NCI-H748 (cell line): ENCODE results near the gene ATXN1.

Experiments used
- DNase-seq: peaks from one replicate; lab custom pipeline; 2025; ENCODE audit not compliant: unreplicated experiment; lab: John Stamatoyannopoulos, UW

Gene ATXN1

GRCh38 chr6:16326971-16327776 is 434.1 kb downstream of the ATXN1 start:
- no peak for DNase-seq

DNA sequence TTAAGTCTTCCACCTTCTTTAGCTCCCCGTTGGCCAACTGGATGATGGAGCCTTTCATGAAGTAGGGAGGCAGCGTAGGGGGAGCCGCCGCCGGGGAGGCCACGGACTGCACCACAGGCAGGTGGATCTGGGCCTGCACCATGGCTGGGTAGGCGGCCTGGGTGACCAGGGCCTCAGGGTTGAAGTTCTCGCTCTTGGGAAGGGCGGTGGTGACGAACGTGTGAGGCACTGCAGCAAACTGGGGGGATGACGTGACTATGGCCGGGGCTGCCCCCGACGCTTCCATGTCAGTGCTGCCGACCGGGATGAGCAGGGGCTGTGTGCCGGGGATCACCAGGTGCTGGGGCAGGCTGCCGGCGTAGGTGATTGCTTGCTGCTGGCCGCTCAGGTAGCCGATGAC is 434.7 kb downstream of the ATXN1 start:
- DNase-seq, result no peak

DNA sequence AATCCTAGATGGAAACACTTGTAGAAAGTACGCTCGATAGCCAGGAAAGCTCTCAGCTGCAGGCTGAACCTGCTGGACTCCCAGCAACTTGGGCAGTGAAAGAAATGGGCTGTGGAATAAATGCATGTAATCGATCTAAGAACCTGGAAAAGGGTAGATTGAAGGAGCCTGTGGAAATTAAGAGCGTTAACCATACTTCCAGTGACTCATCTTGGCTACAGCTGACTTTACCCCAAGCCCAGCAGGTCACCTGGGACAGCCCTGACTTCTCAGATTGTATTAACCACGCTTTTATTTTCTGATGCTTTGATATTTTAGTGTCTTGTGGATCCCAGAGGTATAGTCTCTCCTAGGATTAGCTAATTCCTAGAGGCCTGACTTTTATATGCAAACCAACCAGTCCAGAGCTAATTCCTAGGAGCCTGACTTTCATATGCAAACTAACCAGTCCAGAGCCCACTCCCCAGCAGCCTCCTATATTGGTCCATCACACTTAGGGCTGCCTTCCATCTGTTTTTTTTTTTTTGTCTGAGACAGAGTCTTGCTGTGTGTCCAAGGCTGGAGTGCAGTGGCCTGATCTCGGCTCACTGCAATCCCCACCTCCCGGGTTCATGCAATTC is 436.5 kb downstream of the ATXN1 start:
- DNase-seq, result no peak

GRCh38 chr6:16324184-16324583 is 437.1 kb downstream of the ATXN1 start:
- DNase-seq, result no peak

DNA sequence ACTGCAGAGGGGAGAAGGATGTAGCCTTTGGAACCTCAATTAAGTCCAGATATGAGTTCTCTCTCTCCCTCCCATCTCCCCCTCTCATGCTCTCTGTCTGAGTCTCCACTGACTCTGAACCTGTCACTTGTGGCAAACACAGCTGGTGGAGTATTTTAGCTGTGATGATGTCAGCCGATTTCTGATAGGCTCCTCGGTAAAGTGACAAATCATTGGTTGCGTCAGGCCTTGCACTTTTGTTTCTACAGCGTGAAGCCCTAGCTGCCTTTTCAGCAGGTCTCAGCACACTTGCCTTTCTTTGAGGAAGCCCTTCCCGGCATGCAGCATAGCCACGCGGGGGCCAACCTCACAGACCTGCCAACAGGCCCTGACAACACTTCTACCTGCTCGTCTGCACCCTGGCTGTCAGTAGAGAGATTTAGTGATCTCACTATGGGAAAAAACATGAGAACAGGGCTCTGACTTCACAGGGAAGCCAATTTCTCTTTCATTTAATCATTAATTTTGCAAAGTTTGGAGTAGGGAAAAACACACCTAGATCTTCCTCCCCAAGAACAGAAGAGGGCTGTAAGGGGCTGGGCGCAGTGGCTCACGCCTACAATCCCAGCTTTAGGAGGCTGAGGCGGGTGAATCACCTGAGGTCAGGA is 438.5 kb downstream of the ATXN1 start:
- DNase-seq, result peak; percentile 50

GRCh38 chr6:16321826-16322225 is 439.4 kb downstream of the ATXN1 start:
- DNase-seq, result no peak

DNA sequence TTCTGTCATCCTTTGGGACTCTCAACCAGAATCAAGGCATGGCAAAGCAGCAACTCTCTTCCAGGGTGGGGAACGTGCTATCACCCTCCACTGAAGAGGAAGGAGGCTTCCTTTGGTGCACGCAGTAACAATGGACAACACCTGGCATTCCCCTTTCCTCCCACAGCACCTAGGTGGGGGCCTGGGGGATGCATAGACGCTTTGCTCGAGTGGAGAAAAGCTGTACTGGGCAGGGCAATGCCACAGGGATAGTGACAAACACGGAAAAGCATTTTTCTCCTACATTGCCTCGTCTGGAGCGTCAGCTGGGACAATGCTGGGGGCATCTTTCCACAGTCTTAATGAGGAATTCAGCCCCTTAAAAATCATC is 439.9 kb downstream of the ATXN1 start:
- no peak for DNase-seq

- no peak for DNase-seq
Measured at GRCh38 chr6:16320533-16321340, 440.5 kb downstream of the ATXN1 start.

- no peak for DNase-seq
Measured at GRCh38 chr6:16319813-16320532, 441.3 kb downstream of the ATXN1 start.

DNA sequence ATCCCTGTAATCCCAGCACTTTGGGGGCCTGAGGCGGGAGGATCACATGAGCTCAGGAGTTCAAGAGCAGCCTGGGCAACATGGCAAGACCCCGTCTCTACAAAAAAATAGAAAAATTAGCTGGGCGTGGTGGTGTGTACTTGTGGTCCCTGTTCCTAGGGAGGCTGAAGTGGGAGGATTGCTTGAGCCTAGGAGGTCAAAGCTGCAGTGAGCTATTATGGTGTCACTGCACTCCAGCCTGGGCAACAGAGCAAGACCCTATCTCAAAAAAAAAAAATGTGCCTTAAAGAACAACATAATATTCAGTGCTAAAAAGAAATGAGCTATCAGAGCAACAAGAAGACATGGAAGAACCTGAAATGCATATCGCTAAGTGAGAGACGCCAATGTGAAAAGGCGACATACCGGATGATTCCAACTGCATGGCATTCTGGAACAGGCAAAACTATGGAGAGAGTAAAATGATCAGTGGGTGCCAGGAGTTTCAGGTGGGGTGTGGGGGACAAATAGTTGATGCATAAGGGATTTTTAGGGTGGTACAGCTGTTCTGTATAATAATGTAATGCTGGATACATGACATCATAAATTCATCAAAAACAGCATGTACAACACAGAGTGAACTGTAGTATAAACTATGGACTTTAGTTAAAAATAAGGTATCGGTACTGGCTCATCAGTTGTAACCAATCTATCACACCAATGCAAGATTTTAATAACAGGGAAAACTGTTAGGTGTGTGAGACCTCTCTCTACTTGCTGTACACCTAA is 442.1 kb downstream of the ATXN1 start:
- no peak for DNase-seq

DNA sequence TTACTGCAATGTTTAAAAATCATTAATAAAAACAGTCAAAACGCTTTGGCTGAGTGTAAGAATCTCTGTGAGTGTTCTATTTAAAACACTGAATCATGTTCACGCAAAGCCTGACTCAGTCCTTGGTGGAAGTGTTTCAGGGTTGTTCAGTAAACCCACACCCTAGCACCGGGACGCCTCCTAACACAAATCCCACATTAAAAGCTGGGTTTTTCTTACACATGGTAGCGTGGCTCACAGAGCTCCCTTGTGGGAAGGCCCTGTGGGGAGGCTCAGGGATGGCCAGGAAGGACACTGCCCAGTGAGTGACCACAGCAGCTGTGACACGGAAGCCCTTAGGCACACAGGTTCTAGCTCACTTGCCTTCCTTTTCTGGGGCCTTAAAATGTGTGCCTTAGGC is 442.7 kb downstream of the ATXN1 start:
- no peak for DNase-seq

DNA sequence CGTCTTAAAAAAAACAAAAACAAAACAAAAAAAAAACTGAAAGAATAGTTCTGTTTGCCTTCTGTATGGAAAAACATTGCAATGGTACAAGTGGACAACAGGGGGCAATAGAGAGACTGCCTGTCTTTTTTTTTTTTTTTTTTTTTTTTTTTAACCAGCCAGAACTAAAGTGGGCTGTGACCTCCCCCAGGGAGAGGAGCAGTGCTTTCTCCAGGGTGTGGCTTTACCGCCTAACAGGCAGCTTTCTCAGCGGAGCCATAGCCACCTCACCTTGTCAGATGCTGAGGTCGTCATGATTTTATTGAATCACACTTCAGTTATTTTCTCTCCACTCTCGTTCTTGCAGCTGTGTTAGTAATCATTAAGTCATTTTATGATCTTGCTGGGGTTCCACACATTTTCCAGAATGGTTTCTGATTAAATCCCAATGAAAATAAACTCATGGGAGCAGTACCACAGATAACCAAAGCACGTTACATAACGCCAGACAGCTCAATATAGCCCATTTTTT is 444.5 kb downstream of the ATXN1 start:
- peak; percentile 81 for DNase-seq

GRCh38 chr6:16314296-16314695 is 447.0 kb downstream of the ATXN1 start:
- DNase-seq, result no peak

DNA sequence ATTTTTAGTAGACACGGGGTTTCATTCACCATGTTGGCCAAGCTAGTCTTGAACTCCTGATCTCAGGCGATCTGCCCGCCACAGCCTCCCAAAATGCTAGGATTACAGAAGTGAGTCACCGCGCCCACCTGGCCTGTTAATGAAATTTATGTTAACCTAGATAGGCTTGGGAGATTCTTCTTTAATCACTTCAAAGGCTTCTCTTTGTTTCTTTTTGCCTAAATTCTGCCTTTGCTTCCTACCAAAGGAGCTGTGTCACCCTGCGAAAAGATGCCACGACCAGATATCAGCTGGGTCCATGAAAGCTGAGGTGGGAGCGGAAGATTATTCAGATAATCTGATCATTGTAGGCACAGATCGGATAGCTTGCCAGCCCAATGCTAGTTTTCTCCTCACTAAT is 447.5 kb downstream of the ATXN1 start:
- no peak for DNase-seq

DNA sequence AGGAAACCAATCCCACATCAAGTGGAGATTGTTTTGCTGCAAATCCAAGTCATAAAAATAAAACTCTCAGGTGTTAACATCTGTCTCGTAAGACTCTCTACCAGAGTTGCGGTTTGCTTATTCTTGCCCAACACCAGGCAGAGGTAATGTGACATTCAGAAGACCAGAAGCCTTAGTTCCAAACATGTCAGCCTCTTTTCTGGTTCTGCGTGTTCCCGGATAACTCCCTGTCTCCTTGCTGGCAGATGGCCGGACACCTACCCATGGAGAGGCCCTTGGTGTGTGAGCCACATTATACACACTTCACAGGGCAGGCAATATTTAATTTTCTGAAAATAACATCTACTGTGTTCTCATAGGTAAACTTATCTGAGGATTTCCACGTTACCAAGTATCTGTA is 449.5 kb downstream of the ATXN1 start:
- DNase-seq, result no peak

DNA sequence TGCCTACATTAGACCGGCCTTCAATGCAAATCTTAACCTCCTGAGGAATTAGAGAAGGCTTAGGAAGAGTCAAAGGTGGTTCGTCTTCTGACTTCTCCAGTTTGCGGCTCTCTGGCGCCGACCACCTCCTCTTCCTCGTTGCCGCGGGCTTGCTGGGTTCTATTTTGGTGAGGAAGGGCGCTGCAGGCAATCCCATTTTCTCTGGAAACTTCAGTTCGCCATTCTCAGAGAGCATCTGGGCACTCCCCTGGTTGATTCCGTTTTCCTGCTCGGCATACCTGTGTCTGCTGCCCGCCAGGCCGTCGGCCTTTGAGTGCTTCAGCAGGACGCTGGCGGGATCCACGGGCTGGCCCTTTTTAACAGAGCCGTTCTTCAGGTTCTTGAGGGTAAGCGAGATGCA is 454.9 kb downstream of the ATXN1 start:
- DNase-seq, result no peak

DNA sequence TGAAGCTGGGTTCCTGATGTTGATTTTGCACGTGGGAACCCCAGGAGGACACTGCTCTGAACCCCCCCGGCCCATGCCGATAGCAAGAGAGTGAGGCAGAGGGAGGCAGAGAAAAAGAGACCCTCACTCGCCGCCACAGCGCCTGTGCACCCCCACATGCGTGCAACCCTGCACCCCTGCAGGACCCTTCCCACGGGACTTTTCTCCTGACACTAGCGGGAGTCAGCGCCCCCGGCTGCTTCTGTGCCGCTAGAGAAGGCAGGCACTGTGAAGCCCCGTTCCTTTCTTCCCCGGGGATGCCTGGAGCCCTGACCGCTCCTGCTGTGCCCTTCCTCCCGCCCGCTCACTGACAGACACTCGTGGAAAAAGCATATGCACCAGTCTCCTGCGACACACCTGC is 455.5 kb downstream of the ATXN1 start:
- DNase-seq, result no peak

- no peak for DNase-seq
Measured at GRCh38 chr6:16305246-16305725, 456.0 kb downstream of the ATXN1 start.

DNA sequence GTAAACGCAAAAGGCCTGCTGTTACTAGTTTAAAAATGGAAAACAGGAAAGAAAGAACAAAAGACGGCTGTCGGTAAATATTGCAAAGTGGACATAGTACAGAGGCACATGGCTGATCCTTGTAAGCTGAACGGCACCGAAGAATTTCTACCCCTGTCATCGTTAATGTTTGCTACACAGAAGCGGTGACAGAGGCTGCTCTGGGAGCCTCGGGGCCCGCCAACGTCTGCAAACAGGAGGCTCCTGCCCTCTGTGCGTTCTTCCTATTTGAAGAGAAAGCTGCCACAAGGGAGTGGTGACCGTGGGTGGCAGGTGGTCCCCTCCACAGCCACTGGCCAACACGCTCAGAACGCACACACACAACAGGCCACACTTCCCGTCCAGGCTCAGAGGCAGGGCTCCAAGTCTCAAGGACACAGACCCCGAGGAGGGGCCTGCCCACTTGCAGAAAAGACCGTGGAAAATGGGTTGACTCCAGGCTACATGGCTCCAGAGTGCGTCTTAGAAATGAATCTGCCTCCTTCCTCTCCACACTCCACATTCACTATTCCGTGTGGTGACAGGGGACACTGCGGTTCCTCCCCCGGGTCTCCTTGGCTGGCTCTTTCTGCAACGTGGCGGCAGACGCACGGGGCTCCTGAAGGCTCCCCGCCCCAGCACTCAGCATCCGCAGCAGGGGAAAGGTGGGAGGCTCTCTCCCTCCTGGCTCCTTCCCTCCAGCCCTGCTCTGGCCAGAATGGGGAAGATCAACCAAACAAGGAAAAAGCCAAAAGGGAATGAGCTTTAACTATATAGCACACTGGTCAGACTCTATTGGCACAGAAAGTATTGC is 458.3 kb downstream of the ATXN1 start:
- peak; percentile 71 for DNase-seq
